HG02798 (cell line): ENCODE measurements around the gene UQCRQ.
A peak's percentile ranks its signal among the peaks of the same experiment; 100 is the strongest.

Experiments
- ATAC-seq: cut with Tn5 transposase; IDR thresholded peaks from one replicate; pipeline ENCODE4 v1.9.1; 2021; ENCODE audit warnings: mild to moderate bottlenecking; ENCODE audit not compliant: unreplicated experiment, poor library complexity

The UQCRQ gene

DNA sequence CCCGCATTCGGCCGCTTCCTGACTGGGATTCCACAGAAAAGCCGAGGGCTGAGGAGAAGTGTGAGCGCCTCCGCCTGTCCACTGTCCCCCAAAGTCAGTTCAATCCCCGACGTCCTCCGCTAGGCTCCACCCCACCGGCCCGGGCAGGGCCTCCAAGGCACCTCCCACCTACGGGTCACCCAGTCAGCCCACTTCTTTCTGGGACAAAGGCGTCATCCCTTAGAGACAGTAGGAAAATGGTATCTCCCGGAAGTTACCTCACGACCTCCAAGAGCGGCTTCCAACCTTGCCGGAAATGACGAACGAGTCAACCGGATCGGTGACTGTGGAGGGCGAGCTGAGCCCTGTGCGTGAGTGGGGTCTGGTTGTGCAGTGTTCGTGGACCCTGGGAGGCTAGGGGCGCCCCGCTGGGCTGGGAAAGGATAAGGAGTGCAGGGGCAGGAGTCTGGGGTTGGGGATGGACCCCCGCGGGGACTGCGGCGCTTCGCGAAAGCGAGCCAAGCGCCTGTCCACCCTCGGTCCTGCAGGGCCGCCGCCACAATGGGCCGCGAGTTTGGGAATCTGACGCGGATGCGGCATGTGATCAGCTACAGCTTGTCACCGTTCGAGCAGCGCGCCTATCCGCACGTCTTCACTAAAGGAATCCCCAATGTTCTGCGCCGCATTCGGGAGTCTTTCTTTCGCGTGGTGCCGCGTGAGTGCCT is at the start of gene UQCRQ, which contains the start of gene GDF9:
TSS of gene UQCRQ (plus strand) at position 301 of the 704 bp plus-strand sequence. CDS start at position 541, 240 bp downstream.
TSS of gene GDF9 (minus strand) at position 128 of the 704 bp plus-strand sequence. CDS start 1,936 bp downstream, outside the sequence.
- ATAC-seq, result peak; percentile 99

DNA sequence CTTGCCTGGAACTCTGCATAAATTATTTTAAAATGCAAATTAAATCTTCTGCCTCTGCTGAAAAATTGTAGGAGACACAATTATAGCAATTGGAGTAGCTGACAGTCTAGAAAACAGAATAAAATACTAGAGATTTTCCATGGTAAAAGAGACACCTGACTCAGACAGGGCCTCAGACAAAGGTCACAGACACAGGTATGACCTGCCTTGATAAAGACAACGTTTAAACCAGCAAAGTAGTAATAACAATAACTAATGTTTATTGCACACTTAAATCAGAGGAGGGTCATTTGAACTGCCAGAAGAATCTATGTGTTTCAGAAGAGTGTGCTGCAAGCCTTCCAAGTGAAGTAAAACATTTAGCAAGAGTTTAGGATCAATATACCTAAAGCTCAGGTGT is 49.4 kb upstream of the UQCRQ start:
- no peak for ATAC-seq

DNA sequence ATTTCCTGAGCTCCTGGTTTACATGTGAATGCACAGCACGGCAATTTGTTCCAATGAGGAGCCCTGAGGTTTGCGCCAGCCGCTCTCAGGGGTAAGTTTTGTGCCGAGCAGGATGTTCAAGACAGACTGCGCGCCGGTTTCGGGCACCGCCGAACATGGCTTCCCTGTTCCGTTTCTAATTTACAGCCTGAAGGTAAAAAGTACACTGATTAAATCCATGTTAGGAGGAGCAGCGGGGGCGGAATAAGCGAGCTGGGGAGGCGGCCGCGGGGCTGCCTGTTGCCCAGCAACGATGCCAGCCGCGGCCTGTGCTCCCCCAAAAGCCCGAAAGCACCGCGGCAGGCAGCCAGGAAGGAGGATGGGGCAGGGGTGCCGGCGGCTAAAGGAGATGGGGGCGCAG is 47.0 kb upstream of the UQCRQ start:
- ATAC-seq, result no peak

DNA sequence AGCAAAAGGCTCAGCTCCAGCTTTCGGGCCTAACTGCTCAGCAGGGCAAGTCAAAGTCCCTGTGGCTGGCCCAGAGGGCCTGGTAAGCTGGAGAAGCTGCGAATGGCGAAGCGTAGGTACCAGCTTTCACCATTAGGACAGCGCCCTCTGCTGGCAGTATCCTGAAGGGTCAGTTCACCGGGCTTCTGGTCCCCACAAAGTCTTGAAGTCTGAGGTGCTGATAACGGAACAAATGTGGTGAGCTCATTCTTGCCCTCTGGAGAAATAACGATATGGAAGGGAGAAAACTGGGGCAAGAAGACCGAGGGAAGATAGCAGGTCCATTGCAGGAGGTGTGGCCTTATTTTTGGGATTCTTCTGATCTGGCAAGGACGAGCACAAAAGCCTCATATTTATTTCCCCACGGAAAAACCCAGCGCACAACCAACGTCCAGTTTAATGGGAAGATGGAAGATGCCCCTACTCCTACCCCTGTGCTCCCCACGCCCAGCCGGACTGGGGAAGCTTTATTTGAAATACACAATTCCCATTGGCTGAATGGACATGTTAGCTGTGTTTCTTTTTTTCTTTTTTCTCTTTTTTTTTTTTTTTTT is 46.2 kb upstream of the UQCRQ start:
- ATAC-seq, result peak; percentile 87

DNA sequence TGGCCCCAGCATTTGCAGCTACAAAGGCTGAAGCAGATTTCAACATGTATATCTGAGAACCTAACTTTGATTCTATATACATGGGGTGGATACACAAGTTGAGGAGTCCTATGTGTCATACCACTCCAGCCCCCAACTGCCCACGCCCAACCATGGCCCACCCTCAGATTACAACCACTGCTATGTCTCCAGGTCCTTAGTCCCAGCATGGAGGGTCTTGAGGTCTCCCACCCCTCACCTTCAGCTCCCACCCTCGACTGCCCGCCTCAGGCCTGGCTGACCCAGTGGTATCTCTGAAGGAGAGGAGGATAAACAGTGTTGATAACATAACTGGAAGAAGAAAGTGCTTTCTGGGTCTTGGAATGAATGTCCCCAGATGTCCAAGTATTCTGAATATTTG is 45.1 kb upstream of the UQCRQ start:
- no peak for ATAC-seq

DNA sequence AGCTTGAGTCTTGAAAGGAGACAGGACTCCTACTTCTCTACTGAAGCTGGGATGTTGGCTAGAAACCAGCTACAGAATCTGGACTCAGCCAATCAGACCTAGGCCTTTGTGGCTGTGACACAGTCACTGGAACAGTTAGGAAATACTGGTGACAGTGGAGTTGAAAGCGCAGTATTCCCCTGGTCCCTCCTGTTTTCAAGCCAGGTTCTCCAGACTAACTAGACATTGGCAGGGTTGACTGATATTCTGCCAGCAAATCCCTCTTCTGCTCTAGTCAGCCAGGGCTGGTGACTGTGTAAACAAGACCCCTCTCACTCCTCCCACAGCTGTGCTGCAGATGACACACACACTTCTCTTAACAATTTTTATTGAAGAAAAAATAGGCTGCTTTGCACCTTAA is 44.7 kb upstream of the UQCRQ start:
- no peak for ATAC-seq

DNA sequence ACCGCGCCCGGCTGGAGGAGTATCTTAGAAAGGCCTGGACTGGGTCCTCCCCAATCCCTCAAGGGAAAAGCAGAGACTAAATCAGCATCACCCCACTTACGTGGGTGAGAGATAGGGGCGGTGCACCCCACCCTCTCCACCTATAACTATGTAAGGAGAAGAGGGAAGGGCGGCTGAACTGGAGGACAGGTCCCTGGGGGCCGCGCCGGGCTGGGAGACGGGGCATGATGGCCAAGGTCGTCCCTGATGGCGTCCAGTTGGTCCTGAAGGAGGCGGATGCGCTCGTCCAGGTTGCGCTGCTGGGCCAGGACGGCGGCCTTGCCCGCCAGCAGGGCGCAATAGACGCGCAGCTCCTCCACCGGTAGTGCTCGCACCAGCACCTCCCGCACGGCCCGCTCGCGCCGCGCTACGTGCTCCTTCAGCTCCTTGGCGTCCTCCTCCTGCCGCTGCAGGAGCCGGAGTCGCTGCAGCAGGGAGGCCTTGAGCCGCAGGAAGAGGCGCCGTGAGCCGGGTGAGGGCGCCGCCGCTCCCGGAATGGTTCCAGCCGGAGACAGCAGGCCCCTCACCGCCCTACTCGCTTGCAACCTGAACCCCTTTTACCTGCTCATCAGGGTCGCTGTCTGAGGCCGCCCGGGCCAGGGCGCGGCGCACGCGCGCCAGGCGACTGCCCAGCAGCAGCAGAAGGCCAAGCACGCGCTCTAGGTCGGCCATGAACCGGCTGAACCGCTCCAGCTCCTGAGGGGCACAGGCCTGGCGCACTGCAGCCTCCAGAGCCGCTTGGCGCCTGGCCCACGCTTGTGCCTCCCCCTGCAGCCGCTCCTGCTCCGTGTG is 43.6 kb upstream of the UQCRQ start:
- no peak for ATAC-seq

DNA sequence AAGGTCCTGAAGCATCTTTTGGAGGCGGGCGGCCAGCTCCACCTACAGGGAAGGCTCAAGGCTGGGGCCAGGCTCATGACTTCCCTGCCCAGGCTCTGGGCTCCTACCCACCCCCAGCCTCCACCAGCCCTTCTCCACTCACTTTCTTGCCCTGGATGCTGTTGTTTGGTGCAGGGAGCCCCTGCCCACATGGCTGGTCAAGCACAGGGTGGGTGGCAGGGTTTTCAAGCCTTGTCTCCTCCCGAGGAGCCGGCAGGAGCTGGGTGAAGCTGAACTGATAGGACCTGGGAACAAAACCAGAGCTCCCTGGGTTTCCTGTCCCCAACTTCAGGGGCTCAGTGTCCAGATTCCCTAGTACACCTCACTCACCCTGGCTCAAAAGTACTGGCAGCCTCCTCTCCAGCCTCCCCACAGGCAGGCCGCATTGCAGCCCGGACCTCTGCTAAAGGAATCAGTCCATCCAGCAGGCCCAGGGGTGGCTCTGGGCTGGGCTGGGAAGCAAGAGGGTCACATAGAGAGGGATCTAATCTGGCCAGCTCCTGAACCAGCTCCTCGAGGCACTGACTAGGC is 42.9 kb upstream of the UQCRQ start:
- no peak for ATAC-seq

DNA sequence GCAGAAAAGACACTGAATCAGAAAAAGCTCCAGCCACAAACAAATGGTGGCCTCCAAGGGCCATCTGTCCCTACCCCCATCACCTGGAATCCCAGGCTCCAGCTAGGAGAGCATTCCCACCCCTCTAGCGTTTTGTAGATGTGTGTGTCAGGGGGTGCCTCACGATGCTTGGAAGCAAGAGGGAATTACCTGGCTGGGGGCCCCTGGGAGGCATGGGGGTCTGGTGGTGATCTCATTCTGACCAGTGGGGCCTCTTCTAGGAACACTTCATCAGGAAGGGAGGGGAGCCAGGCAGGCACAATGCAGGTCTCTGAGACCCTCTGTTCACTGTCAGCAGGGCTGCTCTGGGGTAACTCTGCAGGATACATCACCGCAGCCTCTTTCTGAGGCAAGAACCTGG is 42.0 kb upstream of the UQCRQ start:
- ATAC-seq, result no peak

DNA sequence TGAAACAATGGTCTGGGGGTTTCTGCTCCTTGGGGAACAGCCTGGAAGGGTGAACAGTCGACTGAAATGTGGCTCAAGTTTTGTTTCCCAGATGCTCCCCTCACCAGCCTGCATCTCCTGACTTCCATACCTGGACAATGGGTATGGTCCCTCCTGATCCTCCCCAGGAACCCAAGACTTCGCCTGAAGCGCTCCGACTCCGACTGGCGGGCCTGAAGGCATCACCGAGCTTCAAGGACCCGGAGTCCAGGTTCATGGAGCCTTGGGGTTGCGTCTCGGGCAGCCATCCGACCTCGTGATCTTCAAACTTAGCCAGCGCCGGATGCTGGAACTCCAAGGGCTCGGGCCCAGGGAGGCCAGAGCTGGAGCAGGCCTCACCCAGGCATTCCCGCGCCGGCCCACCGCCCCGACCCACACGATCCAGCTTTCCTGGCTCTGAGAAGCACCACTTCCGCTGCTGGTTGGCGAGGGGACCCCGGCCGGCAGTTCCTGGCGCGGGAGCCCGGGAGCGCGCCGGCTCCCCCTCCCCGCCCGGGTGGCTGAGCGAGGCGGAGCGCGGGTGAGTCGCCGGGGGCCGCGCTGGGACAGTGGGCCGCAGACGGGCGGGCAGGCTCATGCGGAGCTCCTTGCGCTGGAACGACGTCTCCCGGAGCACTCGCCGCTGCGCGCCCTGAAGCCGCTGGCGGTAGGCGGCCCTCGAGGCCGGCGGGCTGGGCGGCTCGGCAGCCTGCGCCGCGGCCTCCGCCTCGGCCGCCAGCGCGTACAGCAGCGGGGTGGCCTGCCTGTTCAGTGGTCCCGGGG is 41.2 kb upstream of the UQCRQ start:
- no peak for ATAC-seq

DNA sequence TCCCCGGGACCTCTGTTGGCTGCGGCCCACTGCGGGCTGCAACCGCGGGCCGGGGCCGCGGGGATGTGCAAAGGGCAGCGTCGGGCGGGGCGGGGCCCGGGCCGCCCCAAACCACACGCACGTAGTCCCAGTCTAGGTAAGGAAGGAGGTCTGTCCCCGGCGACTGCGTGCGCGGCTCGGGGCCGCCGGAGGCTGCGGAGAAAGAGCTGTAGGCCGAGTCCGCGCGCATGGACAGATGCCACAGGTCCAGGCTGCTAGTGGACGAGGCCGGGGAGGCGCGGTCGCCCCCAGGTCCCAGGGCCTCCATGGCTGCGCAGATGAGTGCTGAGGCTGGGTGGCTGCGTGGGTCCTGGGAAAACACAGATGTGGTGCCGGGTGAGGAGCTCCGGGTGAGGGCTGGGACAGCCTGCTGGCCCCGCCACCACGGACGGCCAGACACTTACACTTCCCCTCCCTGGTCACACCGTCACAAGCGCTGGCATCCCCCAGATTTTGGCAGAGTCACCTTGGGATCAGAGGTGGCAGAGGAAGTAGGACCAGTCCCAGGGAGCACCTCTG is 40.5 kb upstream of the UQCRQ start:
- ATAC-seq, result no peak

DNA sequence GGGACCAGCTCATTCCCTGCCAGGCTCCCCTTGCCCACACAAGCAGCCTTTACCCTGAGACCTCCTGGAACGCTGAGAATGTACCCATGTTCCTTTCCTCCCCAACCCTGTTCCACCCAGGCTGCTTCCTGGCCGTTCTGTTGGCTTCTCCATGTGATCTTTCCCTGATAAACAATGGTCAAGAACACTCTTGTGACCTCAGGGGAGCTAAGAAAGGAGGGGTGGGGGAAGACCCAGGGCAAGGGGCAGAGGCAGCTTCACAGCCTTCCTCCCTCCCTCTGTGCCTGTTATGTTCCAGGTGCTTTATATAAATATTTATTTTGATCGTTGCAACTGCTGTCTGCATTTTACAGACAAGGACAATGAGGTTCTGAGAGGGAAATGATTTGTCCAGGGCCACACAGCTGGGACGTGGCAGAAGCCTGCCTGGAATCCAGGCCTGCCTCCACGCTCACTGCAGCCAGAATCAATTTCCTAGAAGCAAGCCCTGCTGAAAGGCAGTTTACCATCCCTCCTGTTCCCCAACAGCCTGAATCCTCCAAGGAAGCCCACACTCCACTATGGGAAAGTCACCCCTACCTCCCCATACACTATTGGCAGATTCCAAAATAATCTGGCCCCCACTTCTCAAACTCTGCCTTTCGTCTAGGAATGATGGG is 39.9 kb upstream of the UQCRQ start:
- no peak for ATAC-seq

DNA sequence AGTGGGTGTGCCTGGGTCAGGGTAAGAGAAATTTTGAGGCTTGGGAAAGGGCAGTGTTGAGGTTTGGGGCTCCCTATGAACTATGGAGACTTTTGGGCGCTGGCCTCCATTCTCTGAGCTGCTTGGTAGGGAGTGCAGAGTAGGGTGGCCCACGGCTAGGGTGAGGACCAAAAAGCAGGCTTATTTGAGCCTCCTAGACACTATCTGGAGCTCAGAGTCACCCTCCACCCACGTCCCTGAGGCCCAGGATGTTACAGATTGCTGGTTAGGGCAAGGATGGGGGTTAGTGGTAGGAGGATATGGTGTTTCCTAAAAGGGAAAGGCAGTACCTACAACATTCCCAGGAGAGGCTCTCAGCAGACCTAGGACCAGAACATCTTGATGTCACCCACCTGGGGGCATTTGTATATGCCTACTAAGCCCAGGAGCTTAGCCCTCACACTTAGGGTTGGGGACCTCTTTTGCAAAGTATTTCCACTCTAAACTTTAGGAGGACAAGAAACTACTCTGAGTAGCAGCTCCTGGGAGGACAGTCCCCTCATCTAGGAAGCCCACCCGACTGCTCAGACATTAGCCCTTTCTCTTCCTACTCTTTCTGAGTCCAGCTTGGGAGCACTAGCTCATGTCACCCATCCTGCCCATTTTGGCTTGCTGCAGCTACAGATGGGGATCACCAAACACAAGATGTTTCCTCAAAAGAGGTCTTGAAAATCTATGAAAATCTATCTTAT is 38.3 kb upstream of the UQCRQ start:
- ATAC-seq, result no peak

DNA sequence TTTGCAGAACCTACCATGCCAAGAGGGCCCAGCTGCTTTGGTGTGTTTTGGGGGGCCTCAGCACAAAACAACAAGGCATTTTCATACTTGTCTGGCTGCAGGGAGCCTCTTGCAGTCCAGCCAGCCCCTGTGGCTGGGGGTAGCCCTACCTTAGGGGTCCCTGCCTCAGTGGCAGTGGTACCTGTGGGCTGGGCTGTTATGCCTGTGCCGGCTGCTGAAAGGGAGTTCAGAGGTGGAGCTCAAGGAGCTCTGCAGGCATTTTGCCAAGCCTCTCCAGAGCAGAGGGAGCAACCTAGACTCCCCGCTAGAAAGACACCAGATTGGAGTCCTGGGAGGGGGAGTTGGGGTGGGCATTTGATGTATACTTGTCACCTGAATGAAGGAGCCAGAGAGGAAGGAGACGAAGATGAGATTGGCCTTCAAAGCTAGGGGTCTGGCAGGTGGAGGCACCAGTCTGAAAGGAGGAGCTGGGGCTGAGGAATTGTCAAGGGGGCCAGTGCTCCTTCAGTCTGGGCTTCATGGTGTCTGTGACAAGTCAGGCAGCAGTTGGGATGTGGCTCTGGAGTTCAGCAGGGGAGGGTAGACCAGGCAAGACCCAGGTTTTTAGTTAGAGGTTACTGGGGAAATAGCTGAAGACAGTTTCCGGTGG is 37.5 kb upstream of the UQCRQ start:
- no peak for ATAC-seq

DNA sequence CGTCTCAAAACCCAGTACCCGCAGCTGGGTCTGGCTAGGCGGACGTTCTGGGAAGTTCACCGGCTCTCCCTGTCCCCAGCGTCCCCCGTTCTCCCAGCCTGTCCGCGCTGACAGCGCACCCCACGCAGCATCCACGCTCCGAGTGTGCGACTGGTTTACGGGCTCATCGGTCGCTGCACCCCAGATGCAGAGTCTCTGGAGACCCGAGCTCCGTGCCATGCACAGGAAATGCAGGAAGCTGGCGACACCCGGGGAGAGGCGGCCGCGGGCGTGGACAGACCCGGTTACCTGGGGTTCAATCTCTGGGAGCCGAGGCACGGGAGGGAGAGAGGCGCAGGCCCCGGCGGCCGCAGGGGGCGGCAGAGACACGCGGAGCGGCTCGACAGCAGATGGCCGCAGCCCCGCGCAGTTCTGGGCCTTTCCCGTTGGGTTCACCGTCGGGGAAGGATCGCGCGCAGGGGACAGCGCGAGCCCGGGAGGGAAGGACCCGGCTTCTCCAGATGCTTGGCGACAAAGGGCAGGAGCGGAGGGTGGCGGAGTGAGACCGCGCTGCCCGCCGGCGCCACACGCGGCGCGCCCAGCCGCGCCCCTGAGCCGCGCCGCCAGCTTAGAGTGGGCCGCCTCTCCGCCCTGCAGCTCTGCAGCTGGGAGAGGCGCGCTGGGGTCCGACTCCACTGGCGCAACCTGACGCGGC is 36.6 kb upstream of the UQCRQ start:
- peak; percentile 73 for ATAC-seq

DNA sequence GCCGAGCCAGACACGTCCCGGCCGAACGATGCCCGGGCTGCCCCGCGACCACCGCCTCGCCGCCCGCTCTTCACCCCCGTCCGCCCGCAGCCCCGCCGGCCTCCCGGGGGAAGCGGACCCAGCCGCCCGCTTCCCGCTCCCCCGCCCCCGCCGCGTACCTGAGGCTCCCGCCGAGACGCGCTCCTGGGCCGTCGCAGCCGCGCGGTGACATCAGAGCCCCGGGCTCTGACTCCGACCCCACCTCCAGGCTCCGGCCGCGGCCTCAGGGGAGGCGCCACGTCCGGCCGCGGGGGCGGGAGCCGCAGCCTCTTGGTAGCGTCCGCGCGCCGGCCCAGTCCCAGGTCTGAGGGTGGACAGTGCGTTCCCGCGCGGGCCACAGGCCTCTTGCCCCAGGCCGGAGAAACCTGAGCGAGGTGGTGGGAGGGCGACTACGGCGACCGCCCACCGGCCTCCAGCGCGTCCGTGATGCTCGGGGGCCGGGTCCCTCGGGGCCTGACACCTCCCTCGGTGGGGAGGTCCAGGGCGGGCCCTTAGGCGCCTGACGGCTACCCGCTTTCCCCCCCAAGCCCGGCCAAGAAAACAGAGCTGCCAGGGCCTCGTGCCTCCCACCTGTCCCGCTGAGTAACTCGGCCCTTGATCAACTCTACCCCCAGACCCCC is 35.9 kb upstream of the UQCRQ start, which contains the start of gene SHROOM1:
TSS of gene SHROOM1 (minus strand) at position 212 of the 659 bp plus-strand sequence. CDS start 4,507 bp downstream, outside the sequence.
- ATAC-seq, result peak; percentile 69
